ENCODE results near the gene PNMA8A. TPM values are rescaled to one million over a fixed set of nuclear protein-coding genes. Genes with fewer than 3 reads are reported as not detected.
A peak's percentile ranks its signal among the peaks of the same experiment; 100 is the strongest.

PNMA8A gene
- total and polyA plus RNA-seq, 2 of the 8 experiments (the other 6 are each of a cell fraction or from before 2014, with no cell fraction given), result 10.0 to 22.8 TPM

GRCh38 chr19:46470376-46470775 lies 987 bp downstream of the PNMA8A start:
- Histone ChIP-seq H3K18ac (ENCODE audit: extremely low read depth, low read length) (no peak overlapping the region), H4K20me1 (replicated peaks in 1 of 2; ENCODE audit: control insufficient read depth in 1 of 2, insufficient read depth in 2 of 2, low read length in 2 of 2) (no peaks in the 10 kb centered on the region), H3K4me3 (ENCODE audit: extremely low read depth in 1 of 4, insufficient read depth in 2 of 4, low read depth in 3 of 4, low read length in 4 of 4) (peak overlapping the region; percentile 60 to 77 (median 72)), H3K4ac (replicated peaks; ENCODE audit: insufficient read length, low read depth, low read length) (no peak overlapping the region), H3K56ac (replicated peaks; ENCODE audit: insufficient read length, low read depth, low read length) (no peak overlapping the region), H4K5ac (ENCODE audit: insufficient read length, low read depth, low read length) (no peak overlapping the region), H3K9ac (replicated peaks in 1 of 4; ENCODE audit: extremely low read depth in 1 of 4, low read depth in 3 of 4, low read length in 3 of 4) (peak overlapping the region in 3 of 4 experiments; percentile 61 to 75 (median 75); a peak in 3 of 7 replicates), H3K79me1 (ENCODE audit: low read depth, low read length) (no peaks in the 10 kb centered on the region; the same call in 1 of the 2 replicates), H4K91ac (replicated peaks; ENCODE audit: insufficient read length, low read length) (no peak overlapping the region), H2AK5ac (ENCODE audit: low read depth, low read length) (peak overlapping the region; percentile 53; the same call in 1 of the 2 replicates), H3K14ac (ENCODE audit: insufficient read length) (no peak overlapping the region), H3K79me2 (ENCODE audit: control insufficient read depth in 1 of 2, insufficient read depth in 2 of 2, low read length in 2 of 2) (peaks cover 0 to 9% of the 10 kb centered on the region in 2 experiments; a peak in 1 of 4 replicates), H2BK120ac (replicated peaks; ENCODE audit: low read depth, low read length) (no peak overlapping the region), H2BK5ac (ENCODE audit: low read depth, low read length) (no peak overlapping the region), H3K27ac (ENCODE audit: low read depth, low read length) (no peak overlapping the region), H2BK15ac (ENCODE audit: low read length) (no peak overlapping the region), H2BK20ac (ENCODE audit: low read length) (no peak overlapping the region), H2BK12ac (ENCODE audit: low read depth, low read length) (0 out of 2 replicates have a peak overlapping the region, but pooled peaks have one; percentile 60), H2AFZ (ENCODE audit: low read length) (no peak overlapping the region), H3K36me3 (ENCODE audit: control insufficient read depth in 2 of 4, insufficient read depth in 4 of 4, low read length in 3 of 4) (peaks cover 0 to 19% (median 11%) of the 10 kb centered on the region in 4 experiments; a peak in 6 of 8 replicates), H3K9me3 (ENCODE audit: insufficient read depth in 2 of 2, low read depth in 1 of 2, low read length in 1 of 2) (no peaks in the 10 kb centered on the region), H3K4me2 (ENCODE audit: insufficient read depth in 1 of 2, low read depth in 2 of 2, low read length in 2 of 2) (peak overlapping the region; percentile 83 to 90), H3K23ac (ENCODE audit: insufficient read length) (no peak overlapping the region), H3K4me1 (replicated peaks in 1 of 4; ENCODE audit: control insufficient read depth in 3 of 4, insufficient read depth in 4 of 4, low read length in 3 of 4) (peaks cover 0 to 7% (median 3%) of the 10 kb centered on the region in 4 experiments; a peak in 4 of 7 replicates), H3K27me3 (replicated peaks in 1 of 4; ENCODE audit: control insufficient read depth in 3 of 4, extremely low read depth in 1 of 4, insufficient read depth in 3 of 4, low read length in 3 of 4) (peaks cover 0 to 7% (median 0%) of the 10 kb centered on the region in 4 experiments; a peak in 3 of 7 replicates), H4K8ac (ENCODE audit: extremely low read depth, insufficient read depth, low read length) (peak overlapping the region; percentile 46), H3K23me2 (ENCODE audit: low read depth, low read length) (peaks cover 9% of the 10 kb centered on the region)
- CTCF ChIA-PET (ENCODE audit: partially characterized antibody), result interaction anchor here (0.5 to 3.0 kb wide), 9 partner anchors 13 to 99 kb away, joined by 3 to 8 read pairs (median 4); no protein-coding TSS in a partner anchor
- WGBS, 2 experiments (ENCODE audit: extremely low coverage in 1 of 2, insufficient coverage in 1 of 2, insufficient read length in 1 of 2, insufficient replicate concordance in 2 of 2, low coverage in 1 of 2, low lambda C conversion rate in 2 of 2, missing lambda C conversion rate in 1 of 2), result 85% methylated on average over 10 of the region's 10 CpGs; no CpG with 5 or more reads in 1 of the 2 experiments
- DNase-seq (ENCODE audit: low read depth in 1 of 2, low spot score in 2 of 2), result no peak
- FAIRE-seq, result no peak
- POLR2A ChIA-PET (ENCODE audit: partially characterized antibody), result interaction anchor here (0.9 to 1.0 kb wide), 2 partner anchors 10 to 62 kb away, joined by 3 to 5 read pairs; no protein-coding TSS in a partner anchor
- no peak for TF ChIP-seq CHD2 (IDR thresholded peaks at IDR 0.05; ENCODE audit: low read length)
- no peak for TF ChIP-seq MAFK (IDR thresholded peaks at IDR 0.05; ENCODE audit: low read depth, low read length)
- TF ChIP-seq ATF3 (IDR thresholded peaks at IDR 0.05; ENCODE audit: insufficient read depth, low read depth, low read length), result no peak
- no peak for TF ChIP-seq RFX5 (IDR thresholded peaks at IDR 0.05; ENCODE audit: borderline replicate concordance, low read depth, low read length)
- TF ChIP-seq POU5F1 (IDR thresholded peaks at IDR 0.05; ENCODE audit: low read depth, low read length), result no peak
- TF ChIP-seq TAF1 (IDR thresholded peaks at IDR 0.05; ENCODE audit: low read depth, low read length), result no peak
- TF ChIP-seq GTF2F1 (IDR thresholded peaks at IDR 0.05; ENCODE audit: borderline replicate concordance, low read depth, low read length), result no peak
- no peak for TF ChIP-seq USF2 (IDR thresholded peaks at IDR 0.05; ENCODE audit: low read length)
- no peak for TF ChIP-seq E2F6 (IDR thresholded peaks at IDR 0.05)
- TF ChIP-seq JUND (IDR thresholded peaks at IDR 0.05; ENCODE audit: low read length), result no peak
- no peak for TF ChIP-seq GABPA (IDR thresholded peaks at IDR 0.05; ENCODE audit: borderline replicate concordance, insufficient read depth, low read length)

All from H1 (cell line).